ENCODE results near the gene CUBN. TPM values are rescaled to one million over a fixed set of nuclear protein-coding genes. Genes with fewer than 3 reads are reported as not detected.

The CUBN gene
- total and polyA plus RNA-seq, 7 donors, result 0.25 to 2.4 (median 1.1) TPM; not detected in 2

GRCh38 chr10:16896993-16897392 lies 232.6 kb downstream of the CUBN start:
- WGBS, 2 donors, result 80 to 84% methylated on average over 3 of the region's 3 CpGs
- peaks cover 0 to 4% (median 0%) of the 10 kb centered on the region in 4 donors for H3K4me1 ChIP-seq
- intact Hi-C loops (cut with DNase I), result no loop called here

DNA sequence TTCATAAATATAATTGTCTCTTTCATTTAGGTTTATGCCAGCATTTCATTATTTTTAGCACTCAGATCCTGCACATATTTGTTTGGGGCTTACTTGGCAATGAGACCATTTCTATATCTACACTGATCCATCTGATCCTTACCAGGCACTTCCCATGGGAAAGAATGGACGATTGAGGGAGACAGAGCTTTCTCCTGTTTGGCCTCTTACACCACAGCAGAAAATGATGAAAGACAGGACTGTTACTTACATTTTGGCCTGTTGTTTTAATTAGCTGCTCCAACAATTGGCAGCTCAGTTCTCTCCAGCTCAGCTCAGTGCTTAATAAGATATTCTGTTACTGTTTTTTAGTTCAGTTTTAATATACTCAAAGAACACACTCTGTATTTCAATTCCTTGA lies 234.8 kb downstream of the CUBN start:
- TF ChIP-seq EP300 (IDR thresholded peaks at IDR 0.05), result no peak
- no peak for TF ChIP-seq POLR2A (IDR thresholded peaks at IDR 0.05)
- no peak for TF ChIP-seq POLR2AphosphoS5 (IDR thresholded peaks at IDR 0.05)
- TF ChIP-seq, protein P1, sequence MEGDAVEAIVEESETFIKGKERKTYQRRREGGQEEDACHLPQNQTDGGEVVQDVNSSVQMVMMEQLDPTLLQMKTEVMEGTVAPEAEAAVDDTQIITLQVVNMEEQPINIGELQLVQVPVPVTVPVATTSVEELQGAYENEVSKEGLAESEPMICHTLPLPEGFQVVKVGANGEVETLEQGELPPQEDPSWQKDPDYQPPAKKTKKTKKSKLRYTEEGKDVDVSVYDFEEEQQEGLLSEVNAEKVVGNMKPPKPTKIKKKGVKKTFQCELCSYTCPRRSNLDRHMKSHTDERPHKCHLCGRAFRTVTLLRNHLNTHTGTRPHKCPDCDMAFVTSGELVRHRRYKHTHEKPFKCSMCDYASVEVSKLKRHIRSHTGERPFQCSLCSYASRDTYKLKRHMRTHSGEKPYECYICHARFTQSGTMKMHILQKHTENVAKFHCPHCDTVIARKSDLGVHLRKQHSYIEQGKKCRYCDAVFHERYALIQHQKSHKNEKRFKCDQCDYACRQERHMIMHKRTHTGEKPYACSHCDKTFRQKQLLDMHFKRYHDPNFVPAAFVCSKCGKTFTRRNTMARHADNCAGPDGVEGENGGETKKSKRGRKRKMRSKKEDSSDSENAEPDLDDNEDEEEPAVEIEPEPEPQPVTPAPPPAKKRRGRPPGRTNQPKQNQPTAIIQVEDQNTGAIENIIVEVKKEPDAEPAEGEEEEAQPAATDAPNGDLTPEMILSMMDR (IDR thresholded peaks at IDR 0.05), result no peak
- Histone ChIP-seq H3K4me1 (peaks cover 0 to 4% (median 0%) of the 10 kb centered on the region in 4 donors), H3K36me3 (no peaks in the 10 kb centered on the region), H3K27me3 (no peaks in the 10 kb centered on the region), H3K4me3 (no peak overlapping the region), H3K27ac (no peak overlapping the region), H3K9me3 (no peaks in the 10 kb centered on the region)
- WGBS, 2 donors, result 76 to 80% methylated on average over 1 of the region's 1 CpG
- no peak for DNase-seq
- intact Hi-C loops (cut with DNase I), result no loop called here

More at GRCh38 chr10:16896993-16897392, 232.6 kb downstream of the CUBN start:
- TF ChIP-seq EP300 (IDR thresholded peaks at IDR 0.05), result no peak
- TF ChIP-seq POLR2A (IDR thresholded peaks at IDR 0.05), result no peak
- TF ChIP-seq, protein P1 (IDR thresholded peaks at IDR 0.05), result no peak
- no peak for TF ChIP-seq POLR2AphosphoS5 (IDR thresholded peaks at IDR 0.05)
- Histone ChIP-seq H3K27me3 (no peaks in the 10 kb centered on the region), H3K9me3 (no peaks in the 10 kb centered on the region), H3K4me3 (no peak overlapping the region), H3K27ac (no peak overlapping the region), H3K36me3 (no peaks in the 10 kb centered on the region)
- DNase-seq, result no peak

DNA sequence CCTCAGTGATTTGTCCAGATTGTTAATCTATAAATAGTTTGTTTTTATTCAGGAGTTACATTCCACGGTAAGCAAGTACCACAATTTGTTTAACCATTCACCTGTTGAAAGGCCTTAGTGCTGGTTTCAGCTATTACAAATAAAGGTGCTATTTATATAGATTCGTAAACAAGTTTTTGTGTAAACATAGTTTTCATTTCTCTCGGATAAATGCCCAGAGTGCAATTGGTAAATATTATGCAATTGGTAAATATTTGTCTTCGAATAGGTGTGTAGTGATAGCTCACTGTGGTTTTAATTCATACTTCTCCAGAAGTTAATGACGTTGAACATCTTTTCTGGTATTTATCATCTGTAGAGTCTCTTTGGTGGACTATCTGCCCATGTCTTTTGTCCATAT lies 235.9 kb downstream of the CUBN start:
- TF ChIP-seq EP300 (IDR thresholded peaks at IDR 0.05) (no peak), POLR2AphosphoS5 (IDR thresholded peaks at IDR 0.05) (no peak), POLR2A (IDR thresholded peaks at IDR 0.05) (no peak)
- no peak overlapping the region for H3K27ac ChIP-seq
- 23 to 73% methylated on average over 5 of the region's 5 CpGs for WGBS, 2 donors

DNA sequence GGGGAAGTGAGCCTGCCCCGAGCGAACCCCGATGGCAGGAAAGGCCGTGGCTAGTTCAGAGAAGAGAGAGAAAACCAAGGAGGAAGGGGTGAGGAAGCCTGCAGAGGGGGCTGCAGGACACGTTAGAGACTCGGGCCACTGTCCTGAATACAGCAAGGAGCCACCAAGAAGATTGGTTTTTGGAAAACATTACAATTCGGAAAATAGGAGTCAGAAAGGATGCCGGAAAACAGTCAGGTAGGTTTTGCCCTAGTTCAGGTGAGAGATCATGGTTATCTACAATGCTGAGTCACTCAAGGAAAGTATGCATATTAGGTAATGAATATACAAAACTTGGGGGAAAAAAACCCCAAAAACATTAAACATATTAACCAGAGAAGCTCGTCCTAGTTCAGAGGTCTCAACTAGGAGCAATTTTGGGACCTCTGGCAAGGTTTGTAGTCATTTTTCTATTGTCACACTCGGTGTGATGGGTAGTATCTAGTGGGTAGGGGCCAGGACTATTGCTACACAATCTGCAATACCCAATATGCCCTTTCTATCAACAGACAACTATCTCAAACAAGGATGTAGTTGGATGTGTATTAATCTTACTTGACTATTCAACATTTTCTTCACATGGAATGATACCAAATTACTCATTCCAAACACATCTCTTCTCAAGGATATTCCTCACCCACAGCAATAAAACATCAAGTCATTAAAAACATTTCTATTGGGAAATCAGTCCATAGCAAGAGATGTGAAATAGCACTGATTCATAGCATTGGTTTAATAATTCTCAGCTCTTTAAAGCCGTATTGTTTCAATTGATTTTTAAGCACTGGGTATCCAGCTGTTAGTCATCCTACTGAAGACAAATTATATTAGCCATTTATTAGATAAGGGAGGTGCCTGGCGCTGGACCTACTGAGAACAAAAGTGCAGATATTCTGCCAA lies 238.0 kb downstream of the CUBN start:
- H3K27me3 ChIP-seq, result no peaks in the 10 kb centered on the region
- intact Hi-C loops (cut with DNase I), result no loop called here
- DNase-seq, result peak; percentile 84
- H3K4me1 ChIP-seq, result peaks cover 0 to 4% (median 0%) of the 10 kb centered on the region in 4 donors
- WGBS, 2 donors, result 27 to 51% methylated on average over 12 of the region's 12 CpGs
- no peaks in the 10 kb centered on the region for H3K36me3 ChIP-seq
- H3K27ac ChIP-seq, result peak overlapping the region; percentile 14 to 50 (median 28)
- no peak overlapping the region for H3K4me3 ChIP-seq
- TF ChIP-seq, protein P1 (IDR thresholded peaks at IDR 0.05), result peak in 1 of 4 experiments; percentile 27
- peak in 2 of 4 donors; percentile 23 to 46 for TF ChIP-seq POLR2AphosphoS5 (IDR thresholded peaks at IDR 0.05)
- TF ChIP-seq POLR2A (IDR thresholded peaks at IDR 0.05), result no peak
- no peaks in the 10 kb centered on the region for H3K9me3 ChIP-seq

More for the DNA sequence above, 235.9 kb downstream of the CUBN start:
- H3K36me3 ChIP-seq, result no peaks in the 10 kb centered on the region
- intact Hi-C loops (cut with DNase I), result no loop called here
- no peak overlapping the region for H3K4me3 ChIP-seq
- H3K27me3 ChIP-seq, result no peaks in the 10 kb centered on the region
- H3K4me1 ChIP-seq, result peaks cover 0 to 4% (median 0%) of the 10 kb centered on the region in 4 donors
- no peak for DNase-seq
- H3K9me3 ChIP-seq, result no peaks in the 10 kb centered on the region

GRCh38 chr10:16890691-16891090 lies 238.9 kb downstream of the CUBN start:
- intact Hi-C loops (cut with DNase I), result no loop called here
- H3K27me3 ChIP-seq, result no peaks in the 10 kb centered on the region
- H3K27ac ChIP-seq, result no peak overlapping the region
- no peaks in the 10 kb centered on the region for H3K9me3 ChIP-seq
- H3K4me3 ChIP-seq, result no peak overlapping the region
- DNase-seq, result no peak
- H3K4me1 ChIP-seq, result peaks cover 0 to 4% (median 0%) of the 10 kb centered on the region in 4 donors
- 88 to 93% methylated on average over 6 of the region's 6 CpGs for WGBS, 2 donors
- TF ChIP-seq, protein P1 (IDR thresholded peaks at IDR 0.05), result no peak
- no peak for TF ChIP-seq EP300 (IDR thresholded peaks at IDR 0.05)
- TF ChIP-seq POLR2A (IDR thresholded peaks at IDR 0.05), result no peak
- no peak for TF ChIP-seq POLR2AphosphoS5 (IDR thresholded peaks at IDR 0.05)
- no peaks in the 10 kb centered on the region for H3K36me3 ChIP-seq
